HG03175 (cell line): ENCODE measurements around the gene SDC1.
A peak's percentile ranks its signal among the peaks of the same experiment; 100 is the strongest.
"Not testable (repeated sequence)": the region's sequence is repeated elsewhere in the genome, so short reads cannot be mapped to it uniquely, and the experiment has no call there.

Source experiments
- ATAC-seq: cut with Tn5 transposase; IDR thresholded peaks from one replicate; pipeline ENCODE4 v1.9.1; 2021; ENCODE audit warnings: mild to moderate bottlenecking, moderate library complexity; ENCODE audit not compliant: unreplicated experiment

The SDC1 gene

GRCh38 chr2:20224716-20225293 lies at the start of gene SDC1:
TSS of gene SDC1 (minus strand) at chr2:20225130. CDS start at chr2:20224867, 263 bp downstream.
- peak; percentile 18 for ATAC-seq

- no peak for ATAC-seq
Observed at GRCh38 chr2:20273042-20273441, 48.1 kb upstream of the SDC1 start.

- not testable (repeated sequence) for ATAC-seq
Observed at GRCh38 chr2:20268317-20268716, 43.4 kb upstream of the SDC1 start.

GRCh38 chr2:20267529-20267928 lies 42.6 kb upstream of the SDC1 start:
- ATAC-seq, result no peak

- no peak for ATAC-seq
Observed at GRCh38 chr2:20264629-20265028, 39.7 kb upstream of the SDC1 start.

GRCh38 chr2:20257411-20257810 lies 32.5 kb upstream of the SDC1 start:
- no peak for ATAC-seq

- ATAC-seq, result no peak
Observed at GRCh38 chr2:20254731-20255130, 29.8 kb upstream of the SDC1 start.

GRCh38 chr2:20250436-20250835 lies 25.5 kb upstream of the SDC1 start:
- ATAC-seq, result no peak

GRCh38 chr2:20249170-20249569 lies 24.2 kb upstream of the SDC1 start:
- no peak for ATAC-seq

- no peak for ATAC-seq
Observed at GRCh38 chr2:20247084-20247483, 22.2 kb upstream of the SDC1 start.

GRCh38 chr2:20243637-20244036 lies 18.7 kb upstream of the SDC1 start:
- ATAC-seq, result not testable (repeated sequence)

- ATAC-seq, result no peak
Observed at GRCh38 chr2:20242727-20243377, 17.9 kb upstream of the SDC1 start.

GRCh38 chr2:20241973-20242726 lies 17.2 kb upstream of the SDC1 start:
- ATAC-seq, result no peak

GRCh38 chr2:20240291-20240690 lies 15.4 kb upstream of the SDC1 start:
- ATAC-seq, result not testable (repeated sequence)

- ATAC-seq, result no peak
Observed at GRCh38 chr2:20236496-20236895, 11.6 kb upstream of the SDC1 start.

GRCh38 chr2:20235655-20236305 lies 10.8 kb upstream of the SDC1 start:
- ATAC-seq, result no peak

- ATAC-seq, result not testable (repeated sequence)
Observed at GRCh38 chr2:20234597-20234996, 9.7 kb upstream of the SDC1 start.

- no peak for ATAC-seq
Observed at GRCh38 chr2:20232837-20233207, 7.9 kb upstream of the SDC1 start.

GRCh38 chr2:20231598-20232026 lies 6.7 kb upstream of the SDC1 start:
- no peak for ATAC-seq

GRCh38 chr2:20231159-20231558 lies 6.2 kb upstream of the SDC1 start:
- no peak for ATAC-seq

GRCh38 chr2:20230114-20230425 lies 5.1 kb upstream of the SDC1 start:
- ATAC-seq, result no peak
